Camera-type eye (tissue), 1 donor: ENCODE results near the gene GPR101. TPM values are rescaled to one million over a fixed set of nuclear protein-coding genes. Genes with fewer than 3 reads are reported as not detected.

Experiments used
- total RNA-seq: library from RNA; depleted of rRNA; stranded (reverse); fragments of >200 nt; gene quantifications from one replicate; pipeline ENCODE4 v1.2.3, GENCODE V29; 2014

Gene GPR101, protein sequence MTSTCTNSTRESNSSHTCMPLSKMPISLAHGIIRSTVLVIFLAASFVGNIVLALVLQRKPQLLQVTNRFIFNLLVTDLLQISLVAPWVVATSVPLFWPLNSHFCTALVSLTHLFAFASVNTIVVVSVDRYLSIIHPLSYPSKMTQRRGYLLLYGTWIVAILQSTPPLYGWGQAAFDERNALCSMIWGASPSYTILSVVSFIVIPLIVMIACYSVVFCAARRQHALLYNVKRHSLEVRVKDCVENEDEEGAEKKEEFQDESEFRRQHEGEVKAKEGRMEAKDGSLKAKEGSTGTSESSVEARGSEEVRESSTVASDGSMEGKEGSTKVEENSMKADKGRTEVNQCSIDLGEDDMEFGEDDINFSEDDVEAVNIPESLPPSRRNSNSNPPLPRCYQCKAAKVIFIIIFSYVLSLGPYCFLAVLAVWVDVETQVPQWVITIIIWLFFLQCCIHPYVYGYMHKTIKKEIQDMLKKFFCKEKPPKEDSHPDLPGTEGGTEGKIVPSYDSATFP
- not detected for total RNA-seq

DNA sequence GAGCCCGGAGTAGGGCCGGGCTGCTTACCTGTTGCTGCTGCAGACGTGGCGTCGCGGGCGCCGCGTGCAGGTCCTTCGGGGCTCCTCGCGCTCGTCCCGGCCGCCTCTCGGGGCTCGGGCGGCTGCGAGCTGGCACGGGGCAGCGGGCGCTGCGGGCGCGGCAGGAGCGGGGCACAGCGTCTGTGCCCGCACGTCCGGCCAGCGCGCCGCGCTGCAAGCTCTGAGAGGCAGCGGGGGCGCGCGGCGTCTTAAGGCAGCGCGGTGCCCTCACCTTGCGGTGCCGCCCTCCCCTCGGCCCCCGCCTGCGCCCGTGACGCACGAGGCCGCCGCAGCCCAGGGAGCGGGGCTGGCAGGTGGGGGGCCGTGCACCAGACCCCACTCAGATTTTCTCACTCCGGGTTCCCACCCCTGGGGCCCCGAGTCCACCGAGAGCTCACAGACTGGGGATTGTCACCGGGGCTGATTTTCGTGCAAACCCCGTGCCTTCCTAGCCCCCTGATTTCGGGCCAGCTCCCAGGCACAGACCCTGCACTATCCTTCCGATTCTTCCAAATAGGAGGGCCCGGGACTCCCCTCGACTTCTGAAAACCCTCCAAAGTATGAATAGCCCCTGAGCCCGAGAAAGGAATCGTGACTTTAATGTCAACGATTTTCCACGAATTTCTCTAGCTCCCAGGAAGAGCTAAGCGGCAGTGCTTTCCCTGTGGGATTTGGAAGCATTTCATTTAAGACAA, at the start of gene GPR101:
Gene GPR101, minus strand, starts transcription at position 222 of the 734 bp plus-strand sequence. CDS start 2,321 bp downstream, outside the sequence.

Other genes with a start within 250 kb of the GPR101 start
- gene RBMX, start 153.3 kb downstream of the GPR101 start, total RNA-seq: 602 TPM